CD14-positive monocyte (primary cell): ENCODE data around the gene SHROOM3. TPM values are rescaled to one million over a fixed set of nuclear protein-coding genes. Genes with fewer than 3 reads are reported as not detected.

Experiments
- DNase-seq, 3 donors: peaks; one replicate each; pipeline ENCODE4 v3.0.0-alpha.2; 2011 to 2022
- H2AFZ ChIP-seq: 2 replicates; pipeline ENCODE4 v1.6.0; 2012; ENCODE audit warnings: mild to moderate bottlenecking, low read depth, low read length, inconsistent platforms; ENCODE audit not compliant: insufficient read depth, poor library complexity, severe bottlenecking
- H3K27ac ChIP-seq, 2 donors: 1 replicate in 1 of 2; 2 replicates in 1 of 2; pipeline ENCODE4 v1.5.1; 2012 to 2013; ENCODE audit warnings: low read length in 2 of 2, control low read depth in 1 of 2, inconsistent platforms in 1 of 2, low read depth in 1 of 2, mild to moderate bottlenecking in 1 of 2
- H3K27me3 ChIP-seq, 2 donors: one replicate each; pipeline versions ENCODE4 v1.6.0 to v1.6.1; 2011 to 2013; ENCODE audit warnings: low read length in 2 of 2; ENCODE audit not compliant: control insufficient read depth in 2 of 2, insufficient read depth in 2 of 2
- H3K36me3 ChIP-seq, 2 donors: replicated peaks in 1 of 2; 1 replicate in 1 of 2; 2 replicates in 1 of 2; pipeline versions ENCODE4 v1.5.1 to v1.6.1; 2012 to 2013; ENCODE audit warnings: low read length in 2 of 2, control low read depth in 1 of 2, inconsistent platforms in 1 of 2, mild to moderate bottlenecking in 1 of 2; ENCODE audit not compliant: insufficient read depth in 2 of 2, control insufficient read depth in 1 of 2
- H3K4me1 ChIP-seq, 2 donors: 1 replicate in 1 of 2; 2 replicates in 1 of 2; pipeline versions ENCODE4 v1.5.1 to v1.6.1; 2012 to 2013; ENCODE audit warnings: low read length in 2 of 2, control low read depth in 1 of 2, inconsistent platforms in 1 of 2, mild to moderate bottlenecking in 1 of 2, moderate library complexity in 1 of 2; ENCODE audit not compliant: insufficient read depth in 2 of 2, control insufficient read depth in 1 of 2
- H3K4me2 ChIP-seq: replicated peaks from 2 replicates; pipeline ENCODE3; 2012; ENCODE audit warnings: low read length, moderate library complexity, mild to moderate bottlenecking; ENCODE audit not compliant: poor library complexity, severe bottlenecking; ENCODE audit errors: extremely low read depth
- H3K4me3 ChIP-seq, 3 experiments: fragments of 200-600 bp in 1 of 3; sonication (generic) in 1 of 3; replicated peaks in 1 of 3; 1 replicate in 2 of 3; 2 replicates in 1 of 3; pipeline ENCODE4 v1.5.1; 2011 to 2013; ENCODE audit warnings: low read length in 3 of 3, mild to moderate bottlenecking in 3 of 3, control low read depth in 2 of 3, low read depth in 2 of 3, inconsistent platforms in 1 of 3, moderate library complexity in 1 of 3
- H3K79me2 ChIP-seq: 2 replicates; pipeline ENCODE4 v1.6.0; 2012; ENCODE audit warnings: mild to moderate bottlenecking, control low read depth, inconsistent platforms, low read length, moderate library complexity; ENCODE audit not compliant: insufficient read depth
- H3K9ac ChIP-seq: 2 replicates; pipeline ENCODE4 v1.6.0; 2017; ENCODE audit warnings: low read length, mild to moderate bottlenecking; ENCODE audit not compliant: insufficient read depth, poor library complexity, severe bottlenecking
- H3K9me3 ChIP-seq, 2 donors: replicated peaks in 1 of 2; 1 replicate in 1 of 2; 2 replicates in 1 of 2; pipeline versions ENCODE4 v1.5.1 to v1.6.1; 2012 to 2013; ENCODE audit warnings: low read length in 2 of 2, control low read depth in 1 of 2; ENCODE audit not compliant: control insufficient read depth in 1 of 2, insufficient read depth in 1 of 2
- H4K20me1 ChIP-seq: 2 replicates; pipeline ENCODE4 v1.6.0; 2012; ENCODE audit warnings: mild to moderate bottlenecking, low read length, control low read depth, moderate library complexity; ENCODE audit not compliant: insufficient read depth
- H3K27ac Mint-ChIP-seq, 7 donors: one replicate each; pipeline ENCODE4 v1.8.0; 2020; ENCODE audit warnings: mild to moderate bottlenecking in 7 of 7, mixed read lengths in 7 of 7, moderate library complexity in 6 of 7, inconsistent platforms in 2 of 7
- H3K27me3 Mint-ChIP-seq, 3 donors: one replicate each; pipeline ENCODE4 v1.8.0; 2021 to 2022; ENCODE audit warnings: low read depth in 3 of 3, mild to moderate bottlenecking in 3 of 3, mixed read lengths in 3 of 3, moderate library complexity in 3 of 3, inconsistent platforms in 1 of 3
- H3K36me3 Mint-ChIP-seq, 2 donors: one replicate each; pipeline ENCODE4 v1.8.0; 2020; ENCODE audit warnings: mixed read lengths in 2 of 2, inconsistent platforms in 1 of 2, mild to moderate bottlenecking in 1 of 2
- H3K4me1 Mint-ChIP-seq: one replicate; pipeline ENCODE4 v1.8.0; 2020; ENCODE audit warnings: mild to moderate bottlenecking, mixed read lengths
- H3K4me3 Mint-ChIP-seq, 2 donors: one replicate each; pipeline ENCODE4 v1.8.0; 2020; ENCODE audit warnings: mild to moderate bottlenecking in 2 of 2, mixed read lengths in 2 of 2, moderate library complexity in 1 of 2
- H3K9me3 Mint-ChIP-seq, 7 donors: one replicate each; pipeline ENCODE4 v1.8.0; 2020 to 2022; ENCODE audit warnings: mixed read lengths in 7 of 7, mild to moderate bottlenecking in 6 of 7, moderate library complexity in 6 of 7, inconsistent platforms in 2 of 7
- CTCF ChIP-seq: fragments of 200-600 bp; IDR thresholded peaks from one replicate; pipeline ENCODE4 v1.8.0; 2022; ENCODE audit warnings: antibody characterized with exemption, mild to moderate bottlenecking
- WGBS: methylation state at CpG from one replicate; pipeline ENCODE4 v1.1.5; 2013; ENCODE audit warnings: missing lambda C conversion rate; ENCODE audit not compliant: insufficient coverage; 5-methylcytosine and 5-hydroxymethylcytosine counted together
- intact Hi-C, 2 donors: fragments of 100-400 bp; cut with micrococcal nuclease; formaldehyde crosslinking; loops; one replicate each; pipeline versions ENCODE4 v1.15.0 to v1.15.1; 2023
- polyA plus RNA-seq, 3 donors: library from polyadenylated mRNA; depleted of rRNA in 1 of 3; unstranded in 2 of 3; stranded (reverse) in 1 of 3; fragments of 300-500 nt in 2 of 3; fragments of >200 nt in 1 of 3; fragmentation: Illumina TruSeq in 2 of 3; gene quantifications; 1 replicate in 2 of 3; 2 replicates in 1 of 3; pipeline ENCODE4 v1.2.3, GENCODE V29; 2012 to 2021

Gene SHROOM3
- polyA plus RNA-seq, 3 donors = not detected

DNA sequence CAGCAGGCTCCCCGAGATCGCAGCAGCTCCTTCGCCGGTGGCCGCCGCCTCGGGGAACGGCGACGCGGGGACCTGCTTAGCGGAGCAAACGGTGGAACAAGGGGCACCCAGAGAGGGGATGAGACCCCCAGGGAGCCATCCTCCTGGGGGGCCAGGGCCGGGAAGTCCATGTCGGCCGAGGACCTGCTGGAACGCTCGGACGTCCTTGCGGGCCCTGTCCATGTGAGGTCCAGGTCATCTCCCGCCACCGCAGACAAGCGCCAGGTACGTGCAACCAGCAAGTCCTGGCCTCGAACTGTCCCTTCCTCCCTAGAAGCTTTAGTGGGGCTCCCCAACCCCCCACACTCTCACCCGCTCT lies 306.6 kb downstream of the SHROOM3 start:
- WGBS = 97% methylated on average over 25 of the region's 26 CpGs
- no peak overlapping the region for H3K9ac ChIP-seq
- Mint-ChIP-seq H3K27ac (no peak overlapping the region), H3K9me3 (peaks cover 0 to 5% (median 0%) of the 10 kb centered on the region in 7 donors), H3K4me1 (no peaks in the 10 kb centered on the region), H3K4me3 (peak overlapping the region in 1 of 2 donors; percentile 20), H3K36me3 (no peaks in the 10 kb centered on the region), H3K27me3 (peaks cover 0 to 2% (median 1%) of the 10 kb centered on the region in 3 donors)
- H4K20me1 ChIP-seq = no peaks in the 10 kb centered on the region
- intact Hi-C loops = no loop called here
- DNase-seq = no peak
- no peak overlapping the region for H2AFZ ChIP-seq
- H3K27me3 ChIP-seq = peaks cover 0 to 4% of the 10 kb centered on the region in 2 donors
- no peaks in the 10 kb centered on the region for H3K4me1 ChIP-seq
- no peak for TF ChIP-seq CTCF
- H3K9me3 ChIP-seq = no peaks in the 10 kb centered on the region
- no peaks in the 10 kb centered on the region for H3K79me2 ChIP-seq
- H3K4me2 ChIP-seq = no peak overlapping the region
- no peak overlapping the region for H3K27ac ChIP-seq
- no peaks in the 10 kb centered on the region for H3K36me3 ChIP-seq
- no peak overlapping the region for H3K4me3 ChIP-seq

DNA sequence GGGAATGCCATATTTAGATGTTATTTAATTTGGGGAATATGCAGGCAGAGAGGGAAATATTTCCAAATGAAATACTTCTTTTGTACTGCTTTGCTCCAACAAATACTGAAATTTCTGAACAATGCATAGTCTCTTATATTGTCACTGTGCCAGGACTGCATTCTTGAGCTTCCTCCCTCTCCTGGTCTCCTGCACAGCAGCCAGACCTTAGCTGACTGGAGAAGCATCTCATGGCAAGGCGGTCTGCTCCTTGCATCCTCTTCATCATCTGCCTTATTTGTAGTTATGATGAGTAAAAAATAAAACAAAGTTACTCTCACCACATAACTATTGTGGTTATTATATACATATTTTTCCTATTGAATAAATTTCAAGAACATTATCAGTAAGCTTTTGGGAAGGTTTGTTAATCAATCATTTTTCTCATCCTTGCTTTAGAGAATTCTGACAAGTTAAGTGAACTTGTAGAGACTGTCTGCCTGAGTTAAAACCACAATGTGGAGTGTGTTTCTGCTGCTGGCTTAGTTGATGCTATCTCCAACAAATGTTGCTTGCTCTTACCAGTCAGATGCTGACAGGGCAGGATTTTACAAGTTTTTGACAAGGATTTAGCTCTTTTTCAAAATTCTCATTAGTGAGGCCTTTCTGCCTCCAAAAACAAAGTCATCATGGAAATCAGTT lies 309.4 kb downstream of the SHROOM3 start:
- no peak overlapping the region for H3K4me3 ChIP-seq
- H3K36me3 Mint-ChIP-seq = no peaks in the 10 kb centered on the region
- intact Hi-C loops = no loop called here
- H3K9ac ChIP-seq = no peak overlapping the region
- H3K4me2 ChIP-seq = no peak overlapping the region
- no peaks in the 10 kb centered on the region for H3K79me2 ChIP-seq
- H2AFZ ChIP-seq = no peak overlapping the region
- H3K9me3 Mint-ChIP-seq = peaks cover 0 to 3% (median 0%) of the 10 kb centered on the region in 7 donors
- H4K20me1 ChIP-seq = no peaks in the 10 kb centered on the region
- DNase-seq = no peak
- WGBS = no CpG with 5 or more reads among the region's 1 CpG
- H3K27me3 ChIP-seq = peaks cover 0 to 2% of the 10 kb centered on the region in 2 donors
- H3K36me3 ChIP-seq = no peaks in the 10 kb centered on the region
- no peak overlapping the region for H3K27ac Mint-ChIP-seq
- H3K27ac ChIP-seq = no peak overlapping the region
- H3K4me1 ChIP-seq = no peaks in the 10 kb centered on the region
- H3K27me3 Mint-ChIP-seq = peaks cover under 1 to 3% (median 1%) of the 10 kb centered on the region in 3 donors
- no peak overlapping the region for H3K4me3 Mint-ChIP-seq
- H3K4me1 Mint-ChIP-seq = no peaks in the 10 kb centered on the region
- TF ChIP-seq CTCF = no peak
- no peaks in the 10 kb centered on the region for H3K9me3 ChIP-seq
